Fibroblast of peridontal ligament (primary cell): Measurements from ENCODE around the gene CYB5RL.
"Not testable (repeated sequence)": the region's sequence is repeated elsewhere in the genome, so short reads cannot be mapped to it uniquely, and the experiment has no call there.

Source experiments
- DNase-seq: peaks from one replicate; pipeline ENCODE4 v3.0.0-alpha.2; 2010; ENCODE audit errors: extremely low read depth

Gene CYB5RL

DNA sequence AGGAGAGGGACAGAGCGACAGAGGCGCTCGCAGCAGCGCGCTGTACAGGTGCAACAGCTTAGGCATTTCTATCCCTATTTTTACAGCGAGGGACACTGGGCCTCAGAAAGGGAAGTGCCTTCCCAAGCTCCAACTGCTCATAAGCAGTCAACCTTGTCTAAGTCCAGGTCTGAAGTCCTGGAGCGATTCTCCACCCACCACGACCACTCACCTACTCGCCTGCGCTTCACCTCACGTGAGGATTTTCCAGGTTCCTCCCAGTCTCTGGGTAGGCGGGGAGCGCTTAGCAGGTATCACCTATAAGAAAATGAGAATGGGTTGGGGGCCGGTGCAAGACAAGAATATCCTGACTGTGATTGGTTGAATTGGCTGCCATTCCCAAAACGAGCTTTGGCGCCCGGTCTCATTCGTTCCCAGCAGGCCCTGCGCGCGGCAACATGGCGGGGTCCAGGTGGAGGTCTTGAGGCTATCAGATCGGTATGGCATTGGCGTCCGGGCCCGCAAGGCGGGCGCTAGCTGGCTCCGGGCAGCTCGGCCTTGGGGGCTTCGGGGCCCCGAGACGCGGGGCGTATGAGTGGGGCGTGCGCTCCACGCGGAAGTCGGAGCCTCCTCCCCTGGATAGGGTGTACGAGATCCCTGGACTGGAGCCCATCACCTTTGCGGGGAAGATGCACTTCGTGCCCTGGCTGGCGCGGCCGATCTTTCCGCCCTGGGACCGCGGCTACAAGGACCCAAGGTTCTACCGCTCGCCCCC, at the start of gene CYB5RL, which contains the start of gene MRPL37:
Gene CYB5RL (minus strand): TSS at position 266 of the 754 bp plus-strand sequence. CDS start 4,414 bp downstream, outside the sequence.
Gene MRPL37 (plus strand): TSS at position 403 of the 754 bp plus-strand sequence. CDS start 77 bp downstream, at position 480.
- peak; percentile 98 for DNase-seq

- no peak for DNase-seq
These were observed 49.1 kb upstream of the CYB5RL start for GRCh38 chr1:54248966-54249365.

- no peak for DNase-seq
These were observed 48.2 kb upstream of the CYB5RL start for GRCh38 chr1:54247863-54248515.

- DNase-seq: no peak
These were observed 46.4 kb upstream of the CYB5RL start for GRCh38 chr1:54246116-54246721.

DNA sequence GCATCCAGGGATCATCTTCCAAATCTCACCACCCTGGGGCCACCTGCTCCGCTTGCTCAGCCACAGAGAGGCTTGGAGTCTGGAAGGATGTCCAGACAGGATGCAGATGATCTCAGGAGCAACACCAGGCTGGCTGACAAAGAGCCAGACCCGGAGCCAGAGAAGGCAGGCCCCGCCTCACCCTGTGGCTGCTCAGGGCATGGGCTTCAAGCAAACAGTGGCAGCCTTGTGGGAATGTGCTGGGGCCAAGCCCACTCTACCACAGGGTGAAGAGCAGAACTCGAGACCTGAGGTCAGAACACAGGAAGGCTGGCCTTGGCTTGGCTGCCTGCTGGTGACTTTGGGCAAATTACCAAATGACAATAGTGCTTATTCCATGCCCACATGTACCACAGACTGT, 45.7 kb upstream of the CYB5RL start:
- no peak for DNase-seq

DNA sequence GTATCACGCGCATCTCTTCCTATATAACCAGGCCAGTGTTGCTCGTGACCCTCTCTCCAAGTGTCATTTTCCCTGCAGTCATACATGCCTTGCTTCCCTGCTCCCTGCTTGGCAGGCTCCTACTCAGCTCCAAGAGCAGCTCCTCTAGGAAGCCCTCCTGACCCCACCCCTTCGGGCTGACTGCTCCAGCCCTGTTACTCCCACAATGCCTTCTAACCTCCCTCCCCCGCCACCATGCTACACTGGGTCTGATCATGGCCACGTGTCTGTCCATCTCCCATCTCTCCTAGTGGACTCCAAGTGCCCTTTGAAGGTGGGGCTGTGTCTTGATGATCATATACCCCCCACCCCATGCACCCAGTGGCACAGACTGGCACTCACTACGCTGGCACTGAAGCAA, 44.8 kb upstream of the CYB5RL start:
- DNase-seq: no peak

- DNase-seq: no peak
These were observed 43.2 kb upstream of the CYB5RL start for GRCh38 chr1:54243022-54243421.

- DNase-seq: no peak
These were observed 41.5 kb upstream of the CYB5RL start for GRCh38 chr1:54241364-54241763.

DNA sequence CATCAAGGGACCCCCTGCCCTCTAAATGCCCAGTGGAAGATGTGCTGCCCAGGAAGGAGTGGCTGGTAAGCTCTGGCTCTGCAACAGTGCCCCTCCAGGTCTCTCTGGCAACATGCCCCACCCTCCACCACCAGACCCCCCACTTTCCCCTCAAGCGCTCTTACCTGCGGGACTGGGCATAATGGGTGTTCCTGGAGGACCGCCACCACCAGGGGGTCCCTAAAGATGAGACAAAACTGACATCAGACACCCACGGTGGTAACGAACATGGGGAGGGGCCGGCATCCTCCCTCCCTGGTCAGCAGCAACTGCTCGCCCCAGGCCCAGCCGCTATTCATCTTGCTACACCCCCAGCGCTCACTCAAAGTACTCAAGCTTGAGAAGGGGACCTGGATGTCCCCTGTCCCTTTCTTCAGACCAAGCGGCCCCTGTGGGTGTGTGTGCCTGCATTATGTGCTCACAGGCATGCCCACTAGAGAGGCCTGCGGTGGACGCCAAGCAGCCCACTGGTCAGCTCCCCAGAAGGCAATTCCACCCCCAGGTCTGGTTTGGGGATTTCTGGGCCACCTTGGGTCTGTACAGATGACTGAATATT, 41.0 kb upstream of the CYB5RL start:
- no peak for DNase-seq

GRCh38 chr1:54239631-54240031, 39.8 kb upstream of the CYB5RL start:
- no peak for DNase-seq

- DNase-seq: no peak
These were observed 39.2 kb upstream of the CYB5RL start for GRCh38 chr1:54239035-54239383.

DNA sequence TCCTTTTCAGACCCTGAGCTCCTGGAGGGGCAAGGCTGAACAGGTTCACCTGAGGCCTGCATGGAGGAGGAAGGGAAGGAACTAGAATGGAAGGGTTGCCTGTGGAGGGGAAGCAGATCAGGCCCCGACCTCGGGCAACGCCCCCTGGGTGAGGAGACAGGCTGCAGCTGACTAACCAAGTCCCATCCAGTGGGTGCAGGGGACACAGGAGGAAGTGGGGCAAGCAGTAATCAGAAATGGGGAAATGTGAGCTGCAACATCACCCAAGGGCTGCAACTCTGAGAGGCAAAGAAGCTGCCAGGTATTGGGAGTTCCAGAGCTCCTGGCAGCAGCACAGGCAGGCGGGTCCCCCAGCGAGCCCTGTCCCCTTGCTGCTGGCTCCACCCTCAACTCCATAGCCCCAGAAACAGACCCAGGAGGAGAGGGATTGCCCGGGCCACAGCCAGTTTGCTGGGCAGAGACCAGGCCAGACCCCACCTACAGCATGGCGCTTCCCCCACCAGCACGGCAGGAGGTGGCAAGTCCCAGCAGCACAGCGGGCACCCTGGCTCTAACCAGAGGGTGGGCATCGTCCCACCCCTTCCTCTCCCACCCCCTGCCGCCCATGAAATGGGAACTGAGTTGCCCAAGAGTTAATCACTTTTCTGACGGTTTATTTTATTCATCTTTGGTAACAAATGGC, 38.7 kb upstream of the CYB5RL start:
- DNase-seq: no peak

DNA sequence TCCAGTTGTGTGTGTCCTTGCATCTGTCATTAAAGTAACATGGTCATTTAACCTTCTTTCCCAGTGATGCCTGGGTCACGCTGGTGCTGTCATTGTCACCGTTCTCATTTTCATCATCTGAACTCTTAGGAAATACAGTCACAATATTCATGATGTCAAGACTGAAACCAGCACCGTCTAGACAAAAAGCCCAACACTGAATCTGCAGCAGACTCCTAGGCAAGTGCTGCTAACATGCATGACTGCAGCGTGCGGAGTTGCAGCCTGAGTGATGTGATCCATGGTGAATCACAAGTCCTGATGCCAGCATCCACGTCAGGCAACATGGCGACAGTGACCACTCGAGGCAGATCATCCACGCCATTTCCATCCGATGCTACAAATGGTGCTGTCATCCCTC, 37.8 kb upstream of the CYB5RL start:
- DNase-seq: no peak

DNA sequence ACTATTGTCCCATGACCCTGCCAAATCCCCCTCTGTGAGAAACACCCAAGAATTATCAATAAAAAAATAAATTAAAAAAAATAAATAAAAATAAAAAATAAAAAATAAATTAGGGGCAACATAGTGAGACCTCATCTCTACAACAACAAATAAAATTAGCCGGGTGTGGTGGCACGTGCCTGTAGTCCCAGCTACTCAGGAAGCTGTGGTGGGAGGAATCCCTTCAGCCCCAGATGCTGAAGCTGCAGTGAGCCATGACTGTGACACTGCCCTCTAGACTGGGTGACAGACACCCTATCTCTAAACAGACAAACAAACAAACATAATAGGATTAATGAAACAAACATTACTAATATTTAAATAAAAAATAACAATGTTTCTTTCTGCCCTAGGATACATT, 34.5 kb upstream of the CYB5RL start:
- DNase-seq: no peak

DNA sequence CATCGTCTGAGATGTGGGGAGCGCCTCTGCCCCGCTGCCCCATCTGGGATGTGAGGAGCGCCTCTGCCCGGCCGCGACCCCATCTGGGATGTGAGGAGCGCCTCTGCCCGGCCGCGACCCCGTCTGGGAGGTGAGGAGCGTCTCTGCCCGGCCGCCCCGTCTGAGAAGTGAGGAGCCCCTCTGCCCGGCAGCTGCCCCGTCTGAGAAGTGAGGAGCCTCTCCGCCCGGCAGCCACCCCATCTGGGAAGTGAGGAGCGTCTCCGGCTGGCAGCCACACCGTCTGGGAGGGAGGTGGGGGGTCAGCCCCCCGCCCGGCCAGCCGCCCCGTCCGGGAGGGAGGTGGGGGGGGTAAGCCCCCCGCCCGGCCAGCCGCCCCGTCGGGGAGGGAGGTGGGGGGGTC, 33.4 kb upstream of the CYB5RL start:
- DNase-seq: not testable (repeated sequence)

DNA sequence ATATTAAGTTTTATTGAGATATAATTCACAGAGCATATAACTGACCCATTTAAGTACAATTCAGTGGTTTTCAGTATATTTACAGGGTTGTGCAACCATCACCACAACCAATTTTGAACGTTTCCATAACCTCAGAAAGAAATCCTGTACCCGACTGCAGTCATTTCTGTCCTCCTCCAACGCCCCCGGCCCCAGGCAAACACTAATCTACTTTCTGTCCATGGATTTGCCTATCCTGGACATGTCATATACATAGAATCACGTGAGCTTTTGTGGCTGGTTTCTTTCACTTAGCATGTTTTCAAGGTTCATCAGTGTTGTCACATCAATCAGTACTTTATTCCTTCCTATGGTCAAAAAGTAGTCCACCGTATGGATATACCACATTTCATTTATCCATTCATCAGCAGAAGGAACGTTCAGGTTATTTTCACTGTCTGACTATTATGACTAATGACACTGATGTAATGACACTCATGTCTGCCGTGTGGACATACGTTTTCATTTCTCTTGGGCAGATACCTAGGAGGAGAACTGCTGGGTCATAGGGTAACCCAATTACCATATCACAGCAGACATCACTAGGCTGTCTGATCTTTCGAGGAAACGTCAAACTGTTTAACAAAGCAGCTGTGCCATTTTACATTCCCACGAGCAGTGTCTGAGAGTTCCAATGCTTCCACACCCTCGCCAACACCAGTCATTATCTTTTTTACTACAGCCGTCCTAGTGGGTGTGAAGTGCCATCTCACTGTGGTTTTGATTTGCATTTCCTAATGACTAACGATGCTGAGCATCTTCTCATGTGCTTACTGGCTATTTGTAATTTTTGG, 30.9 kb upstream of the CYB5RL start:
- DNase-seq: no peak

DNA sequence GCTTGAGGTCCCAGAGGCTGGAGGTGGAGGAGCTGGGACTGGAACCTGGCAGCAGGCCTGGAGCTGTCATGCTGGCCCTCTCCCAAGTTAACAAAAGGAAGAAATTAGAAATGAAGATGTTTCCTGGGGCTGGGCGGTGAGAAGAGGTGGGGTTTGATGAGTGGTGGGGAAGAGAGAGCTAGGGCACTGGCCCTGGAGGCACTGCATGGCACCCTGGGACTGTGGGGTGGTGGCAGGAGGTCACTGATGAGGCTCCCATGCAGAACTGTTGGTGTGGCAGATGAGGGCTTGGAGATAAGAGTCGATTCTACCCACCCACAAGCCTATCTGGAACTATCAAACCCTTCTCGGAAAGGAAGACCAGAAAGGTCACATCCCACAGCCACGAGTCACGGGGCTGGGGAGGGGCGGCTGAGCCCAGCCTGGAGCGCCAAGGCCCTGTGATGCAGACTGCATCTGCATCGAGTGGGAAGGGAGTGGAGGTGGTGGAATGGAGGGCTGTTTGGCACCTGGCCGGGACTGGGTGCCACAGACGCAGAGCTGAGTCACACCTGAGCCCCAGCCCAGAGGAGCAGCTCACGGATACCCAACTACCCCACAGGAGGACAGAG, 29.6 kb upstream of the CYB5RL start:
- DNase-seq: peak; percentile 54

DNA sequence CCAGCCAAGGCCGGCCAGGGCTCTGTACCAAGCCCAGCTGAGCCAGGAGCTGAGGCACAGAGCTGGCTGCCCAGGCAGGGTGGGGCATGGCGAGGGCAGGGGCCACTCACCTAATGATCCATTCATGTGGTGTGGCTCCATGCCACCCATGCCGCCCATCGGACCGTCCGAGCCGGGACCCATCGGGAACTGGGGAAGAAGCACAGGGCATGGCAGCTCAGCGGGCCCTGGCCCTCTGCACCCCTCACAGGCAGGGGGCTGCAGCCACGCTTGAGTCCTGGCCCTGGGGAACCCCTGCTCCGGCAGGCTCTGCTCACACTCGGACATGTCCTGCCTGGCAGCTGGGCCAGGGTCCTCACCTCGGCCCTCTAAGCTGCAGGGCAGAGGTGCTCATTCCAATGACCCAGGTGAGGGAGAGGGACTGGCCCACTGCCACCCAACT, 28.8 kb upstream of the CYB5RL start:
- DNase-seq: no peak

DNA sequence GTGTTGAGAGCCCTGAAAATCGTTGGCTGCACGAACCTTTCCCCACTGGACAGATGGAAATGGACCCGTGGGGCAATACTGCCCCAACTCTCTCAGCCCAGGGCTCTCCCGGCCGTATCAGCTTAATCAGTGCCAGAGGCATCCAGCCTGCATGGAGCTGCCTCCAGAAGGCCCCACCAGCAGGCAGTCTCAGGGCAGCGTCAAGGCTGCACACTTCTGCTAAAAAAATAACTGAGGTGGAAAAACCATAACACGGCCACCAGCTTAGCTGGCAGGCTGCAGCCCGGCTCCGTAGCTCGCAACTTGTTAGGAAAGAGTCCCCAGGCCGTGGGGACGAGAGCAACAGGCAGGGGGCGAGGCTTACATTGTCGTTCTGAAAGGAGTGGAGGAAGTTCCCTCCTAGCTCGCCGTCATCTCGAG, 28.1 kb upstream of the CYB5RL start:
- DNase-seq: no peak

- DNase-seq: peak; percentile 43
These were observed 27.3 kb upstream of the CYB5RL start for GRCh38 chr1:54227091-54227602.
